ENCODE measurements around the gene TUBGCP3.

The TUBGCP3 gene

GRCh38 chr13:112445411-112446271, 142.3 kb downstream of the TUBGCP3 start:
- no peak for DNase-seq (ENCODE audit: low read depth)
- no peak for TF ChIP-seq CTCF (conservative IDR thresholded peaks at IDR 0.05; ENCODE audit: low read depth, low read length)
- no peak overlapping the region for H3K4me3 ChIP-seq (ENCODE audit: low read depth, low read length)

- H3K4me3 ChIP-seq (ENCODE audit: low read depth, low read length) = no peak overlapping the region
- DNase-seq (ENCODE audit: low read depth) = no peak
- no peak for TF ChIP-seq CTCF (conservative IDR thresholded peaks at IDR 0.05; ENCODE audit: low read depth, low read length)
Measured at GRCh38 chr13:112444416-112445399, 143.2 kb downstream of the TUBGCP3 start.

- H3K4me3 ChIP-seq (ENCODE audit: low read depth, low read length) = no peak overlapping the region
- DNase-seq (ENCODE audit: low read depth) = peak; percentile 71
- TF ChIP-seq CTCF (conservative IDR thresholded peaks at IDR 0.05; ENCODE audit: low read depth, low read length) = peak; percentile 89
Measured at GRCh38 chr13:112443995-112444311, 144.0 kb downstream of the TUBGCP3 start.

- peak; percentile 6 for DNase-seq (ENCODE audit: low read depth)
- peak; percentile 54 for TF ChIP-seq CTCF (conservative IDR thresholded peaks at IDR 0.05; ENCODE audit: low read depth, low read length)
- H3K4me3 ChIP-seq (ENCODE audit: low read depth, low read length) = no peak overlapping the region
Measured at GRCh38 chr13:112443191-112443994, 144.6 kb downstream of the TUBGCP3 start.

GRCh38 chr13:112442483-112443090, 145.4 kb downstream of the TUBGCP3 start:
- H3K4me3 ChIP-seq (ENCODE audit: low read depth, low read length) = no peak overlapping the region
- TF ChIP-seq CTCF (conservative IDR thresholded peaks at IDR 0.05; ENCODE audit: low read depth, low read length) = no peak
- no peak for DNase-seq (ENCODE audit: low read depth)

- no peak overlapping the region for H3K4me3 ChIP-seq (ENCODE audit: low read depth, low read length)
- TF ChIP-seq CTCF (conservative IDR thresholded peaks at IDR 0.05; ENCODE audit: low read depth, low read length) = no peak
- no peak for DNase-seq (ENCODE audit: low read depth)
Measured at GRCh38 chr13:112441779-112442310, 146.1 kb downstream of the TUBGCP3 start.
